Stimulated activated CD4-positive, alpha-beta T cell treated with anti-CD3 and anti-CD28 coated beads, Interleukin-12 subunit alpha, Interleukin-12 subunit beta, amount 100 ng/mL, for 4 hours (primary cell): Measurements from ENCODE around the gene JAZF1.

Experiments
- DNase-seq: peaks from one replicate; pipeline ENCODE4 v3.0.0-alpha.2; 2020

The JAZF1 gene

DNA sequence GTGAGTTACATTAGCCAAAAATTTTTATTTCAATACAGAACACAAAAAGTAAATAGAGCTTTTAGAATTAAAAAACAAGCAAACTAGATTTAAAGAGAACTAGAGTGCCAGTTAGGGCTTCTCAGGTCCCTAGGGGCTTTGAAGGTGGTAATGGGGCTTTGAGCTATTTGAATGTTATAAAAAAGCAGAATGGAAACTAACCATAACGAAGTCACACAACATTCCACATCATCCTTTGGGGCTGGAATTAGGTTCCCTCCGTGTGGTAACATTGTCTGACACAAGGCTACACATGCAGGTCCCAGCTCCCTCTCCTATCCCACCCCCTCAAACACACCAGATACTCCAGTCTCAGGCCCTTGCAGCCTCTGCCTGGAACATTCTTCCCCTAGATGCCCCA is 15.3 kb downstream of the JAZF1 start:
- no peak for DNase-seq

DNA sequence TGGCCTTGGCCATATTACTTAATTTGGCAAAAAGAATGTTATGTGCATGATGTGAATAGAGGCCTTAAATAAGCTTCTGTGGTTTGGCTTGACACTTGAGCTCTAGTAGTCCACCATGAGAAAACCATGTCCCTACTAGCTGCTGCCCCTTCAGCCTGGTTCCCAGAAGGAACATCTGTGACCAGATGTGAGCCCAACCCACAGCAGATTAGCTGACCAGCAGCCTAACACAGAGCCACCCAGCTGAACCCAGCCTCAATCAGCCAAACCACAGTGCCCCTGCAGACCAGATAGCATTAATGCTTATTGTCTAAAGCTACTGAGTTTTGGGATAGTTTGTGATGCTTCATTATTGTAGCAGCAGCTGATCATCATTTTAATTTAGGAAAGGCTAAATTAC is 16.6 kb downstream of the JAZF1 start:
- DNase-seq = no peak

DNA sequence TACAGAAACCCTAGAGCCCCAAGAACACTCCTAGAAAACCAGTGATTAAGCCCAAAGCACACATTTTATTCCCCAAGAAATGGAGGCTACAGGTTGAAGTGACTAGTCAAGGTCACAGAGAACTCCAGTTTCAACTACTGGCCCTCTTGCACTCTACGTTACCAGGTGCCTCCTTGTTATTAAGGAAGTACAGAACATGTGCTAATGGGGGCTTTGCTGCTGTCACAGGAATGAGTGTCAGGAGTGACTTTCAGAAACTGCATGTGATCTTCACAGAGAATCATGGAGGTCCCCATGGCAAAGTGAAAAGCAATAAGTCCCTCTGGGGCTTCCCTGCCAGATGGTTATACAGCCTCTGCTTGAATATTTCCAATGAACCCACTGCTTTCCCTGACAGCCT is 19.3 kb downstream of the JAZF1 start:
- DNase-seq = no peak

DNA sequence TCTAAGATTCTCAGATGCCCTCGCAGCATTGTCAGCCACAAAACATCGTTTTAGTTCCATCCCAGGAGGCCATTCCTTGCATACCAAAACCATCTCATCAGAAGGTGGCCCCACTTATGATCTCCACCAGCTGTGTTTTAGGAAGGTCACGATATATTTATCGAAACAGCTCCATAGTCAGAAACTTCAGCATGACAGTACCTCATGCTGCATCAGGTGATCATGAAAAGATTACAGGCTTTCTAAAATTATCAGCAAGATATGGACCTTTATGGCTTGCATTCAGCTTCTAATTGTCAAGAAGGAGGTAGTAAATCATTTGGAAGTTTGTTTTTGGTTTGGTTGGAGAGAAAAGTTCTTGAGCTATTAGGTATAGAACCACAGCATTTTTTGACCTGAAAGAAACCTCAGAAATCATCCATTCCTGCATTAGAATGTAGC is 20.0 kb downstream of the JAZF1 start:
- DNase-seq = no peak

DNA sequence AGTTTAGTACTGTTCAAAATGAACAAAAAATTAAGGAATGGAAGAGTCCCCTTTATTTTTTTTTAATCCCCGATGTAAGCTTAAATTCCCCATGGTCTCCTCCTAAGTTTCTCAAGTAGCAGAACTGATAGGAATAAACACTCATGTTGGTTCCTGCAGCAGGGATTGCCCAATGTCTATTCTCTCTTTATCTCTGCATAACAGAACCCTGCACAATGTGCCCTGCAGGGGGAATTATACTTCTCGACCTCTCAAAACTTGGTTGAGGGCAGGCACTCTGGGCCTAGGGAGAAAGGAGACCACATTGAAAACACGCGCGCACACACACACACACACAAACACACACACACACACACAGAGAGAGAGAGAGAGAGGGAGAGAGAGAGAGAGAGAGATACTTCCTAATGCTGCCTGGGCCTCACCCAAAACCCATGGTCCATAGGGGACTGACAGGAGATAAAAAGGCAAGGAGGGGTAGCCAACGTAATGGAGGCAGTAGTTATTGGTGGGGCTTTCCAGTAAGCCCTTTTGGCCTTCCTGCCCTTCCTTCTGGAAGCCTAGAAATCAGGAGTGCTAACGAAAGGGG is 22.7 kb downstream of the JAZF1 start:
- no peak for DNase-seq

DNA sequence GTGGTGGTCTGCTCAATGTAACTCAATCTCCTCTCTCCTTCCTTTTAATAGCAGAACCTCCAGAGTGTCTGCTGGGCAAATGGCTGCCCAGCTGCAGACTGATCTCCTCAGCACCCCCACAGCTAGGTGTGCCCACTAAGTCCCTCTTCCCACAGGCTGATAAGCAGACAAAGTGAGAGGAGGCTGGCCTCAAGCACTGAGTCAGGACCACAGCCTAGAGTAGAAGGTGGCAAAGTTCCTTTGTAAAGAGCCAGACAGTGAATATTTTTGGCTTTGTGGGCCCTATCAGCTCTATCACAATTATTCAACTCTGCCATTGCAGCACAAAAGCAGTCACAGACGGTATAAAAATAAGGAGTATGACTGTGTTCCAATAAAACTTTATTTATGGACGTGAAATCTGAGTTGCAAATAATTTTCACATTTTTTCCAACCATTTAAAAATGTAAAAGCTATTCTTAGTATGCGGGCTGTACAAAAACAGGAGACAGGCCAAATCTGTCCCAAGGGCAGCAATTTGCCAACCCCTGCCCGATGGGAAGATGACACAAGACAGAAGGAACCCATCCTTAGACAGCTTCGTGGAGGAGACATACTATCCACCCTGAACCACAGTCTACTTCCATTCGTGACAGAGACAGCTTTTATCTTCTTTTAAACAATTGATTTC is 23.4 kb downstream of the JAZF1 start:
- DNase-seq = no peak

DNA sequence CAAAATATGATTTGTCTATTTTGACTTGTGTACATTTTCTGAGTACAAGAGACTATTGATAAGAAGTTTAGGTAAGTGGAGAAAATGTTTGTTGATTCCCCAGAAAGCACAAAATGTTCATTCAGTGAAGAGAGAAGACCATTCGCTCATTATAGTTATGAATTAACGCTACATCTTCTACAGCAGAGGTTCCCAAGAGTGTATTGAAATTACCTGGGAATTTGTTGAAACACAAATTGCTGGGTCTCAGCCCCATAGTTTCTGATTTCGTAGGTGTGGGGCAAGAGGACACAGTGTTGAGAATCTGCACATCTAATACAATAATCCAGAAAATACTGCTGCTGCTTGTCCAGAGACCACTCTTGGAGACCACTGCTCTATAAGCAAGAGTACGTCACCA is 24.2 kb downstream of the JAZF1 start:
- DNase-seq = no peak

DNA sequence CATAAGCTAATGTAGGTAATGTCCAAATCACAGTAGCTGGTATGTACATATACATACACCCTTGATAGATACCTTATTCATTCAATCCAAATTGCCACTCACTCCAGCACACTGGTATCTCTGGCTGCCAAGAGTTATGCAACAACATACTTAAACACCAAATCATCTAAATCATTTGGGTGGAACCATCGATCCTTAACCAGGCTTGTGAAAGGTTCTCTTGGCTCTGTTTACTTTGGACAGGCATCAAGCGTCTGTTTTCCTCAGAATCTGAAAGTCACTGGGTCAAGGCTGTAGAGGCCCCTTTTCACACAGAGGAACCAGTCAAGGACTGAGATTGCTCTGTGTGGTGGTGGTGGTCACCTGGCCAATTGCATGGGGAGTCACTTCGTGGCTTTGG is 24.6 kb downstream of the JAZF1 start:
- DNase-seq = no peak

DNA sequence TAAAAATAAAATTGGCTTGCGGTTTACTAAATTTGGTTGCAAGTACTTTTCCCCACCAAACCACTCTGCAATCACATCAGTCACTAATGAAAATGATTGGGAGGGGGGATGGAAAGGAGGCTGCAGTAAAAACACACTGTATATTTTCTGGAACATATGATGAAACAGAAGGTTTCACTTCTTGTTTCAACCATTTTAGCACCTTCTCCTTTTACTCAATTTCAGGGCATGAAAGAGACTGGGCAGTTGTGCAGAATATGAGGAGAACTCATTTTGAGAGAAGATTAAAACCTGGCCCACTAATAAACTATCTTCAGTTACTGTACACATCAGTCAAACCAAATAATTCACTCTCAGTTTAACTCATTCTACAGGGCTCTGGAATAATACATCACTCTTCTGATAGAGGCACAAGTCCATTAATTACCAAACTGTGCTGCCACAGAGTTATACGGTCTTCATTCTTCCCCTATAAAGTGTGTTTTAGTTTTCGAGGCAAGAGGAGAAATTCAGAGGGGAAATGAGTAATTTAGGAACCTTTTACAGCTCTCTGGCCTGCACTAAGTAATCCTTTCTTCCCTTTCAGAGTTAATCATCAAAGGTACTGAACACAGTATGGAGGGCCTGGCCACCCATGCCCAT is 25.5 kb downstream of the JAZF1 start:
- no peak for DNase-seq

DNA sequence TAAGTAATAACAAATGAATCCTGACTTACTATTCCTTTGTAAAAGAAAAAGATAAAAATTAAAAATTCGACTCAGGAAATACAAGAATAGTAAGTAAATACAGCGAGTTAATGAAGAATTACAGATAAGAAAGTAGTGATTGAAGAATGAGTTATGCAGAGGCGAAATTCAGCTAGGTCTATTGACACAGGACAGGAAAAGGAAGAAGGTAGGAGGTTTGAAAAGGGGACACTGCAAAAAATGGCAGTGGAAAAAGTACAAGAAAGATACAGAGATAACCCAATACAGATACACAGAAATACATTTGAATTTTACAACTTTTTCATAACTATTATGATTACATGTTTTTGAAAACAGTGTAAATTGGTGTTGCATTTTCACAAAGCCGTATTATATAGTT is 28.0 kb downstream of the JAZF1 start:
- no peak for DNase-seq

DNA sequence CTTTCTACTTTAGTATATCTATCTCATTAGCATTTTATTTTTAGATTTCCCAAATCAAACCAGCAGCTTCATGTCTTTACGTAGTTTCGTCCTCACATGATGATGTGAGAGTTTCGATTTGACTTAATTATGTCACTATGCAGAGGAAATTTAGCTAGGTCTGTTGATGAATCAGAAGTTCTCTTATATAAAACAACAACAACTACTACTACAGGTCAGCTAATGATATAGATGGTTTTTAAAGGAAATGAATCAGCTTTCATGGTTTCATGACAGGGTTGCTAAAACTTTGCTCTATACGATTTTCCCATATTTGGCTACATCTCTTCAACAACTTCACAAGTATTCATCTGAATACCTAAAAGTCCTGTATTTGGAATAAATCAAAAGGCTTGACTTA is 28.6 kb downstream of the JAZF1 start:
- no peak for DNase-seq

DNA sequence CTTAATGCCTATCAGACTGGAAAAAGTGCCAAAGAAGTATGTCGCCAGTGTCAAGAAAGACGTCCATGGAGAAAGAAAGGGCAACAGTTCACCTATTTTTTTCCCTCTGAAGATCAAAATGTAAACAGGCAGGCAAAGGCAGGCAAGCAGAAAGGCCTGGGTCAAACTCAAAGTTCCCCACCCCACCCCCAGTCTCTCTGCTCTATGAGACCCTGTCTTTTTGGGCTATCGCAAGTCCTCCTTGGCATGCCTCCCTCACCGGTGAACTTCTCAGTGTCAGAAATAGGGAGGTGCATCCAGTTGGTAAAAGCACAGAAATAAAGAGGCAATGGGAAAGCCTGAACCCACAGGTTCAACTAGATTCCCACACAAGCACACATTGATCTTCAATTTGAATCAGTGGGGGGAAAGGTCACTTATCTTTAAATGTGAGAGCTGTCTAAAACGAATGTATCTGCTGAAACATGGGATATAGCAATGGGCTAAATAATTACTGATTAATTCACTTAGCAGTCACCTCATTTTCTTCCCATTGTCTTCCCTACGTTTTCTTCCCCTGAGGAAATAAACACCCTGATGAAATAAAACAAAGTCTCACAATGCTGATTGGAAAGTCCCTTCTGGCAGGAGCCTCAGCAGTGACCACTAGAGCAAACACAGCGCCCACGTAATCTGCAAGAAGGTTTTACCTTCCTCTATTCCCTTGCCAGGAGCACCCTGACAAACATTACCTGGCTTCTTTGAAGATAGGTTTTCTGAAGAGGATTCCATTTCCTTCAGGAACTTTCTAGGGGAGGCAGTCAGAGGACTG is 31.1 kb downstream of the JAZF1 start:
- no peak for DNase-seq

DNA sequence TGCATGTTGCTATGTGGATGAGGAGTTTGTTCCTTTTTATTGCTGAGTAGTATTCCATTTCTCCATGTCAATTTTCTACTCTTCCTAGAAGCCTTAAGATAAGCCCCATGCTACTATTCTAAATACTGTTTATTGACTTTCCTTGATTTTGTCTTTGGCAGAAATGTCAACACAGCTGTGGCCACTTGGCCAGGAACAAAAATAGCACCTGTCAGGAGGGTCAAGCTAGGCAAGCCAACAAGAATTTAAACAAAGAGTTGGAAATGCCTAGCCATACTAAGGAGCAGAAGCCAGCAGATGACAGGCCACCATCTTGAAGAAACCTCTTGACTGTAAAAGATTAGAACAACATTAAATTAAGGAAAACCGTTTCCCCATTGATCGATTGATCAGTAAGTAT is 34.7 kb downstream of the JAZF1 start:
- DNase-seq = no peak

DNA sequence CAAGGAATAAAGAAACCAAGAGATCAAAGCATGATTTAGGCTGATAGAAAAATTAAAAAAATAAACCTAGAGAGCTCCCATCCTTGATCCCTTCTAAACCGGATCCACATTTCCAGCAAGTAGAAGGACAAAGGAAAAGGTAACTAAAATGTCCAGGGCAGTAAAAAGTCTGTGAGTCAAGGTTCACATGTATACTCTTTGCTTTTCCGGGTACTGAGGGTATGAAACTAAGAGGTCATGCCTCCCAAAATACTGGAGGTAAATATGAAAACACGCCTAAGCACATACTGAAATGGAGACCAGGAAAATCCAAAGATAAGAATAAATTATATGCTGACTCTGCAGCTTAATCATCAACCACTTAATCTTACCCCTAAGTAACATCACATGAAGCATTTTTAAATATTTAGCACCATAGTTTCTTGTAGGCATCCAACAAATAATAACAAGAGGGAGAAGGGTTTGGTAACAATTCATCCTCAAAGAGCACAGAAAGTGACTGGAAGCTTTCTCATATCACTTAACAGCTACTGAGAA is 35.4 kb downstream of the JAZF1 start:
- DNase-seq = no peak

DNA sequence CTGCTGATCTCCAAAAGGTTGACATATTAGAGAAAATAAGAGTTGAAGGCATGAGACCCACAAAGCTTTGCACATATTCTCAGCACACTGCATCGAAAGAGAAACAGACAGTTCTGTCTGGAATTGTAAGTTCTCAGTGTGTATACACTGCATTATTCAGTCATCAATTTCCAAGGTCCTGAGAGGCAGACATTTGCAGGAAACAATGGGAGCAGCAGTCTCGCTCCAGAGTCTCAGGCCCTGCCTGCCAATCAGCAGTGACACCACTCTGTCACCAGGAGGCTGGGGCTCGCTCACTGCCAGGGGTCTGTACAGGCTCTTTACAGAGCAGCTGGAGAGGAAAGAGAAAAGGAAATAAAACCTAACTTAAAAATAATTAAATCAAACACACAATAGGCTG is 36.3 kb downstream of the JAZF1 start:
- no peak for DNase-seq

DNA sequence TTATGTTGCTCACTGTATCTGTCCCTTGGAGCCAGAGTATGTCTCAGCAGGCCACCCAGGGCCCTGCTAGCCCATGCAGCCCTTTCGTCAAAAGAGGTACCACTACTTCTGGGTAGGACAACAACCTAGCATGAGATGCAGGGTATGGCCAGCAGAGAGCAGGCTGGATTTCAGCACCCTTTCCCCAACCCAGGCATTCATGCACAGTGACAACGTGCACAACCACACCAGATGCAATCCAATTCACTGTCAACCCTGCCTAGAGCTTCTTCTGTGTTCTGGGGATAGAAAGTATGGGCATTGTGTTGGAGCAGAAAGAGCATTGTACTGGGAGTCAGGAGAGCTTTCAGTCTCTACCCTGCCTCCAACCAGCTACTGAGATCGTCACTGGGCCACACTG is 37.9 kb downstream of the JAZF1 start:
- no peak for DNase-seq

DNA sequence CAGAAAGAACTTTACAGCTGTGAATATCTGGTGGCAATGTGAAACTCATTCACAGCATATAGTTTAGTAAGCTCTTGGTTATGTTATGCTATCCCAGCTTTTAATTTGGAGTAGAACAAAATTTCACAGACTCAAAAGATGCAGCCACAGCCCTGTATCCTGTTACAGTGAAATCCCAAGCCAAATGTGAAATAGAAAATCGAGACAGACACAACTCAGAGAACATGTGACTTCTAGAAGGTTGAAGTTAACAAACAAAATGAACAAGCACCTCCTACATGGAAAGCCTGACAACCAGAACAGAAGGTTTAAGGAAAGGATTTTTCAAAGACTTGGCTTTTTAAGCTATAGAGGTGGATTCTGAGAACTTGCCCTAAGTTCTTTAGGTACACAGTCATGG is 39.6 kb downstream of the JAZF1 start:
- DNase-seq = no peak

DNA sequence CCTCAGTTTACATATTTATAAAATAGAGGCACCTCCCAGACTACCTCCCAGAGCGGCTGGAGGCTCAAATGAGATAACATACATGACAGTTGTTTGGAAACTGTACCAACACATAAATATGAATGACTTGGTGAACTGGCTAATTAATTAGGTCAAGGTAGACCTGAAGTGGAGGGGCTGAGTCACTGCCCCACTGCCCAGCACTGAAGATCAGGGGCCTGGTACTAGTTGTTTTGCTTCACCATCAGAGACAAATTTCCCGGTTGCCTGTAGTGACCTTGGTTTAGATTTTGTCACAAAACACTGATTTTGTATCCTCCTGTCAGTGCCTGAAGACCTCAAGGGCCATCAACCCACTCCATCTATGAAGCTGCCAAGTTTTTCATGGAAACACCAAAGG is 41.8 kb downstream of the JAZF1 start:
- DNase-seq = no peak

DNA sequence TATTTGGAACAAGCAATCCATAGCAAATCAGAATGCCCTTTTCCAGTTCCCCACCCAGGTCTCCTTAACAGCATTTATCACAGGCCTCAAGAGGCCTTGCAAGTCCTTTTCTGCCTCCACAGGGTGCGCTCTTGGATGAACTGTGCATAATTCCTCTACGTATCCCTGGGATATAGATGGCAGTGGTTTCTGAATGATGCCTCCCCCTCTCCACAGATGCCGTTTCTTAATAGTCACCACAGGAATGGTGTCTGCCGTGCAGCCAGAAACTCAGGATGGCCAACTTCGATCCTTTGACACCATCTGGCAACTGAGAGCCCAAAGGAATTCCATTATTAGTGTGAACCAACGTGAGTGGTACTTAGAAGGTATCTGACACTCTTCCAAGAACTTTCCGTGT is 43.1 kb downstream of the JAZF1 start:
- no peak for DNase-seq

DNA sequence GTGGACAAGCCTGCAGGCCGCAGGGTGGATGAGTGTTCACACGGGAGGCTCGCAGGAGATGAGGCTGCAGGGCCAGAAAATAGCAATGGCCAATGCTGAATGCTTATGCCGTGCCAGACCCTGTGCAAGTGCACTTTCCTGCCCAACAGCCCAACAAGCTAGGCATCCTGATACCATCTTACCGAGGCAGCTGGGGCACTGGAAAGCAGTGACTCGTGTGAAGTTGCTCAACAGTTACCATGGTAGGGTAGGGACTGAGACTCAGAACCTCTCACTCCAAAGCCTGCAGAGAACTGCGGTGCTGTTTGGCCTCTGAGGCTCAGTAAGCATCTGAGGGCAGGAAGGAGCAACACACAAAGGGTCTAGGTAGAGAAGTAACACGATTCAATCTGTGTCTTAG is 43.7 kb downstream of the JAZF1 start:
- no peak for DNase-seq

DNA sequence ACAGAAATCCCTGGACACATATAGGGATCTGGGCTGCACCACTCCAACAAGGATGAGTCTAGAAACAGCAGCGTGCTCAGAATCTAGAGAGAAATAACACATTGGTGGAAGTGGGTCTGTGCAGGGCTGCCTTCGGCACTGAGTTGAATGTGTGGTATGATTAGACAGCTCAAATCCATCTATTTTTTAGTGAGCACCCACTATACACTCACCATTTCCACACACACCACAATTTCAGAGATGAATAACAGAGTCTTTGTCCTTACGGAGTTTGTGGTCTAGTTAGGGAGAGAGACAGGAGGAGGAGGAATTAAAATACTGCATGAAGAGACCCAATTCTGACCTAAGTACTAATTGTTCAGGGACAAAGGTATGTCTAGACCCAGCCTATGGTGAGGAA is 44.2 kb downstream of the JAZF1 start:
- no peak for DNase-seq

DNA sequence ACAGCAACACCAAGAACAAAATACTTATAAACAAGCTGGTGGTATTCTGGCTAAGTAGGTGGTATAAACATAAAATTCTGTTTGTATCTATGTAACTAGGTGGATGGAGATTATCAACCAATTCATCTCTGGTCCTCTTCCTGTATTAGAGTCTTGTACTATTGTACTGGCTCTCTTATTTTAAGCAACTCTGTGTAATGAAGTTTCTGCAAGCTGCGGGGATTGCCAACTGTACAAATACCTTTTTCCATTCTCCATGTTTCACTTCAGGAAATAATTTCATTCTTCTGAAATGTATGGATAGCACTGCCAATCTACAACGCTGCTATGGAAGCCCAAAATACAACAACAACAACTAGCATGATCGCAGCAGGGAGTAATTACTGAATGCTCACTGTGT is 44.8 kb downstream of the JAZF1 start:
- DNase-seq = no peak

DNA sequence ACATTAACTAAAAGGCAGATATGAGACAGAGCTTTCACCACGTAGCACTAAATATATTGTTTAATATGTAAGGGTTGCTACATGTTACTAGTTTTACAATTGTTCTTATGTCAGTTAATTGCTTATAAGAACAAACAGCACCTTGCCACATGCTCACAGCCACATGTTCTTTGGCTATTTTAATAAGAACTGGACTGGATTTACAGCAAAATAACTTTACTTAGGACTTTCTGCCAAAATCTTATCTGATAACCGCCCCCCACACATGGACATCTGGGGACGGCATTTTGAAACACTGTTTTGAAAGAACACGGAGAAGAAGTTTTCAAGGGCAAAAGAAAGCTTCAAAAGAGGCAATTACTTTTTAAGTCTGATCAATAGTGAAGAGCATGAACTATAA is 45.3 kb downstream of the JAZF1 start:
- no peak for DNase-seq

DNA sequence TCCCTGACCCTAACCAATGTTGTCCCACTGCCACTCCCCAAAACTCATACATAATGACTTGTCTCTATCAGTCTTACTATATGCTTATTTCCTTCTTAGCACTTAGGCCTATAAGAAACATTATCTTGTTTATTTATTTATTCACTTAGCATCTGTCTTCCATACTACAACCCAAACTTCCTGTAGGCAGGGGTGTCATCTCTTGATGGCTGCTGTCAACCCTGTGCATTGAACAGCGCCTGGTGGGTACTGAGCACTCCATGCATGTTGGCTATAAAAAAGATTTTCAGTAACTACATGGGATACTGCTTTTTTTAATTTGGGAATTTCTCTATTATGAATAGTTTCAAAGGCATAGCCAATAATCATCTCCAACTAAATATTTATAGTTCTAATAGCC is 46.7 kb downstream of the JAZF1 start:
- DNase-seq = no peak
